GM18508 (cell line): ENCODE results near the gene LPP.

Experiments used
- ATAC-seq: cut with Tn5 transposase; IDR thresholded peaks from one replicate; pipeline ENCODE4 v1.9.1; 2021; ENCODE audit warnings: moderate number of reproducible peaks; ENCODE audit not compliant: insufficient read depth, unreplicated experiment

LPP gene

DNA sequence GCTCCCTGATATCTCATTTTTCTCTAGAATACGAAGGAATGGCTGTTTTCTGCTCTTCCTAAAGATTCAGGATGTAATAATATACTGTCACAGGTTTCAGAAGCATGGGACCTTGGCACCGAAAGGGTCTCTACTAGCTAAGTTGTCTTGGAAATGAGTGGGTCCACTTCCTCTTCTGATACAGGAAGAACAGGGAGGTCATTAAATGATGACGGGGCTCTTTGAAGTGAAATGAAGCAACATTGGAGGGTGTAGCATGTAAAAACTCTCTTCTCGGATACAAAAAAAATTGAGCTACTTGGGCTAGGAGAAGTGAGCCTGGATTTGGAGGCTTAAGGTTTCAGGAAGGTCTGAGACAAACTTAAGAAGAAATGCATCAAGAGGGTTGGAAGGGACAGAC lies 668.0 kb downstream of the LPP start:
- no peak for ATAC-seq

DNA sequence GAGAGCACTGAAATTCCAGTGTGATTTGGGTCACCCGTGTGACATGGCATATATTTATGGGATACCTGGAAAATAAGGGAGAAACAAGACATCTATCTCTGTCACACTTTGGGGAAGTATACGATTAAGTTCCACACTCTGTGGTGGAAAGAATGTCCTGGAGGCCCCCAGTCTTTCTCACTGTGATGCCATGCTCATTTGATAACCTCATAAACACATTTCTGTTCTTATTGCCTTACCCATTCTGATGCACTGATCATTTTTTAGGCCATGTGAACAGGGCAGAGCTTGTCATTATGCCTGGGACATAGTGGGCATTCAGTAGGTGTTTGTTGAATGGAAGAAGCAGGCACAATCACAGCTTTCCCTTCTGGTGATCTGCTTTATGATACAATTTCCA lies 668.5 kb downstream of the LPP start:
- ATAC-seq: no peak

DNA sequence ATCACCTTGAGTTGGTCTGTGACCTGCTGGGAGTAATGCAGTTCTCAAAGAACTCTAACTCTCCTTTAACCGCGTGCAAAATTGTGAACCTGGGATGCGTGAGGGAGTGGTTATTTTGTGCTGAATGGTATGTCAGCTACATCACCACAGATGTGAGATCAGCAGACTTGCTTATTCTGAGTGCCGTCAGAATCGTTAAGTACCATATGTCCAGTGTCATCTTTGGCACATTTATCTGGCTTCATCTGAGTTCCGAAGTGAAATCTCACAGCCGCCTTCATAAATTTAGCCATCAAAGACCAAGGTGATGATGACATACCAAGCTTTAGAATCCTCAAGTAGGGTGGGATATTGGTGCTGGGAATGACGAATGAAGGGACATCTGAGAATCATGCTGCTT lies 670.6 kb downstream of the LPP start:
- no peak for ATAC-seq

DNA sequence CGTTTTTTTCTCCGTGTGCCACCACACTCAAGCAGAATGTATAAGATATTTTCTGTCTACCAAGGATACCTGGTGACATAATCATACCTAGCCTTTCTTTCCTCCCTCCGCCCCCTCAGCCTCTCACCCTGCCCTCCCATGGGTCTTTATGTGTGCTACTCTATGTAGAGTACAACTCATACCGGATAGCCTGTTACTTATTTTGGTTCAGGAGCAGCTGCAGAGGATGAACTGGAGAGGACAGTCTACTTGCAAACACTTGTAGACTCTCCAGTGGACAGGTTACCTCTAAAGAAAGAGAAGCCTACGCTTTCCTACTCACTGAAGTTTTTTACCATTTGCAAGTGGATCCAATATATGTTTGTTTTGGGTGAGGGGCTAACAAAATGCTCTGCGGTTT lies 671.9 kb downstream of the LPP start:
- no peak for ATAC-seq

DNA sequence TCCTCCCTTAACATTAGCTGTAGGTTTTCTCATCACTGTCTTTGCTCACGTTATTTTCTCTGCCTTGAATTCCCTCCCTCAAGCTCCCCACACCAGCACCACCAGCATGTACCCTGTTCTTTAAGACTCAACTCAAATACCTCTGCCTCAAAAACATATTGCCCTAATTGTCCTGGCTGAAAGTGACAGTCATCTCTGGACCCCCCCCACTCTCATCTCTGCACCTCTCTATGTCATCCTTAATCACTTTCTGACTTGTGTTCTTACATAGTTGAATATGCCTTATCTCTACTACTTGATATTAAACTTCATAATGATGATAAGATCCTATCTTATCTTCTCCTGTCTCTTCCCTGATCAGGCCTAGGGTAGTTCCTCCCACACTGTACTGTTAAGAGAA lies 672.6 kb downstream of the LPP start:
- ATAC-seq: no peak

DNA sequence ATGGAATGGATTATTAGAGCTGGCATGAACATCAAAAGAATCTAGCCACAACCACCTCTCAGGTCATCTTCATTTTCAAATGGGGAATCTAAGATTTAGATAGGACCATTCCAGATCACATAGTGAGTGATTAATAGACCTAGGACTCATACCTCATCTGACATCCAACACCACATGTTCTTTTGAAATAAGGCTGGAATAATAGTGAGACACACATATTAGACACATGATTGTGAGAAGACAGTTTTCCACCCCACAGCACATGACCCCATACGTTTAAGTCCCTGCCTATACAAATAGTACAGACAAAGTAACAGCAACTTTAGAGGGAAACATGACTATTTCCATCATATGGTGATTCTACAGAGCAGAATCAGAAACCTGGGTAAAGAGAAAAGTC lies 673.1 kb downstream of the LPP start:
- ATAC-seq: no peak

DNA sequence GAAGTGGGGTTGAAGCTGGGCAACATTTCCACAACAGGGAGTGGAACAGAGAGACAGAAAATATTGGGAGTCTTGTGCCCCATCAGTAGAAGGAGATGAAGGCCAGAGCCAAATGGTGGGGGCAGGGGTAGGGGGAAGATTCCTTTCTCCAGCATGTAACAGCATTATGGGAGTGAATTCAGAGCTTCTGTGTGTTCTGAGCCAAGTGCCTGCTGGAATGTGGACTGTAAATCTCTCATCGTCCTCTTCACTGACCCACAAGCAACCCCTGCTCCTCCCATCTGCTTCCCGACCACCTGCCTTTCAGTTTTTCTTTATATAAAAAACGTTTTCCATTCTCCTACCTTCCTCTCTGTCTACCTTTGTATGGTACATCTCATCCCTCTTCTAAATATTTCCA lies 673.6 kb downstream of the LPP start:
- ATAC-seq: no peak

DNA sequence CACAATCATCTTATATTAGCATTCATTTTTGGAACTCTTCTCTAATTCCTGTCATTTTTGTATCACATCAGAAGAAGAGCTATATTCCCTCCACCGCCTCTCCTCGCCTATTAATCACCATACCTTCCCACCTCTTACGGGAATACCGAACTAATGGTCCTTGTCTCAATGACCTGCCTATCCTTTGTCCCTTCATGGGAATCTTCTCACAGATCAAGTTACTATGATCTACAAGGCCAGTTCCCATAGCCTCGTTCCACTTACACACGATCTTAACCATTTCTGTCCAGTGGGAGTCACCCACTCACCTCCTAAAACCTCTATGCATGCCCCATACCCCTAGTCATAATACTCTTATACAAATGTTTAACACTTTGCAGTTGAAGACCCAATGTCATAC lies 675.2 kb downstream of the LPP start:
- no peak for ATAC-seq

DNA sequence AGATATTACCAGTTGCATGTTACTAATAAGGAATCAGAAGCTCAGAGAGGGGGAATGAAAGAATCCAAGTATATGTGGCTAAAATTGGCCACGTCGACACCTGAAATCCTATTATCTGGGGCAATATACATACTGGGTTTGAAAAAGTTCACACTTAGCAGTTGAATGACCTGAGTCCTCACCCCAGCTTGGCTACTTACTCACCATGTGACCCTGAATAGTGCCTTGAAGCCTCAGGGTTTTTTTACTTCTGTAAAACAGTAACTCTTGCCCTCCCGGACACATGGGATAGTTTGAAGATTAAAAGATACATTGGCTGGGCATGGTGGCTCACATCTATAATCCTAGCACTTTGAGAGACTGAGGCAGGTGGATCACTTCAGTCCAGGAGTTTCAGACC lies 675.6 kb downstream of the LPP start:
- no peak for ATAC-seq

DNA sequence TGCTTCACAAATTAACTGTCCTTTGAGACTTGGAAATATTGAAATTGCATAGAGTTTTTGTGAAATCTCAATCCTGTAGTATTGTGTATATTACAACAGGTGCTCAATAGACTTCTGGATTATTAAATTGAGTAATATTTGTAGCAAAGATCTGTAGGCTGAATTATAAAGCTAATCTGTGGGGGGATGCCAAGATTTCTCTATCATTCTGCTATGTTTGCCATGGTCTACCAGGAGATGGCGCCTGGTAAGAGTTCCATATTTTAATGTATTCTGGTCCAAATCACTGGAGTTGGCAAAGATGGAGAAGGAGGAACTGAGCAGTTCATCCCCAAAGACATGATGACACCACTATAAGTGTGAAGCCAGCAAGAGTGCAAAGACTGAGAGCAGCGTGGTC lies 676.9 kb downstream of the LPP start:
- no peak for ATAC-seq

DNA sequence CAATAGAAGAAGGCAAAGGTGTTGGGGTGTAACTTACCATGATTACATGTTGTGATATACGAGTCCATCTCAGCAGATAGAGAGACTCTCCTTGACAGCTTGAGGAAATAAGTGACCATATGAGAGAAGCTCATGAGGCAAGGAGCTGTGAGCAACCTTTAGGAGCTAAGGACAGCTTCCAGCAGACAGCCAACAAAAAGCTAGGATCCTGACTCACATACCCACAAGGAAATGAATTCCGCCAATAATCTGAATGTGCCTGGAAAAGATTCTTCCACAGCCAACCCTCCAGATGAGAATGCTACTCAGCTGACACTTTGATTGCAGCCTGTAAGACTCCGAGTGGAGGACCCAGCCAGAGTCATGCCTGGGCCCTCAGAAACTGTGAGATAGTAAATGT lies 678.2 kb downstream of the LPP start:
- ATAC-seq: no peak

DNA sequence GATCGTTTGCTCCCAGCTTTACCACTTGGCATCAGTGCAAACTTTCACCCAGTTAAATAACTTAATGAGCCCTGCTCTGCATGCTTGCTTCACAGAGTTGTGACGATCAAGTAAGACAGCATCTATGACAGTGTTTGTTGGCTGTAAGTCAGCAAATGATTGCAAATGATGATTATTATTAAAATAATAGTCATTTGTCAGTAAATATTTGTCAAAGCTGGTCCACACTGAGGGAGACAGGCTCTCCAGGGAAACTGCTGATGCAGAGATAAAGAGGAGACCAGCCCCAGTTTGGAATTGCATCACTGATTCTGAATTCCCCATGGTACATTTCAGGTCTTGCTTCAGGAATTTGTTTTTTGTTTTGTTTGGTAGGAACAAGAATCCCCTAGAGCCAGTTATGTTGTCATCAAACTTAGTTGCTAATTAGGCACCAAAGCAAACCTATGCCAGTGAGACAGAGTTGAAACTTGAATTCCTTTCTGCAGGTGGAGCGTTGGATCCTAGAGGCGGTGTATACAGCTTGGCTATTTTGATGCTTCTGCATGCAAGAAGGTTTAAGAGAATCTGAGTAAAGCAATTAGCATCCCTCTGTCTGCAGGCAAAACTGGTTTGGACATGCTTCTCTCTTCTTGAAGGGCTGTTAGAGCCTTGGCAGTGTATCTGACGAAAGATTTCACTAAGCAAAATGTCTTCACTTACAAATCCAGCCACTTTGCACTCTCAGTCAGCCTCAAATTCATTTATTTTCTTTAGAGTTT lies 679.2 kb downstream of the LPP start:
- no peak for ATAC-seq

DNA sequence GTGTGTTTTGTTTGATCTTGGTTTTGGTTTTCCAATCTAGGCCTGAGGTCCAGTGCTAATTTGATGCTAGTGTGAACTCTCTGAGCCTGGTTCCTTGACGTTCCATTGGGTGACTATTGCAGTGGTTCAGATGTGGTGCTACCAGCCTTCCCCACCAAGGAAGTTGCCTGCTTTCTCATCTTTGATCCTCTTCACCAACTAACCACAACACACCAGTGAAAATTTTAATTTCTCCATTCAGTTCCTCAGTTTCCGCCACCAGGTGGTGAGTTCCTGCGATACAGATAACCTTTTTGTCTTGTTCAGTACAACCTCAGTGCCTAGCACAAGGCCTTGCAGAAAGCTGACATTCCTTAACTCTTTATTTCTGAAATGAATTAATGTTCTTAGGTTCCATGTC lies 680.4 kb downstream of the LPP start:
- no peak for ATAC-seq

DNA sequence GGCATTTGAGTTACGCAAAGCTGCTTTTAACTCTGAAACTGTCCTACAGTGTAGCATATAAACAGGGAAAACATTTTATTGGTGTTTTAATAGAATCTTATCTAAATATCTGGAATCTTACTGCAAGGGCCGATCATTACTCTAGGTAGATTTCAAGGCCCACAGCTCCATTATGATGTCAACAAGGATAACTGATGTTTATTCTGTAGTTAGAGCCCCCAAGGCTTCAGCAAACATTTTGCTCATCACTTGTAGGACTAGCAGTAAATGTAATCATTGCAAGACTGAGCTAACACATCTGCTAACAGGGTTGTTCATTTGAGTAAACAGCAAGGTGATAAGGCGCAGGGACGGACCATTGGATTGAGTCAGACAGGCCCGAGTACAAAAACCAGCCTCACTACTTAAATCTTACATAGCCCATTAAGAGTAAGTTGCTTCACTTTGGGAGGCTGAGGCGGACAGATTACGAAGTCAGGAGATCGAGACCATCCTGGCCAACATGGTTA lies 685.3 kb downstream of the LPP start:
- no peak for ATAC-seq

DNA sequence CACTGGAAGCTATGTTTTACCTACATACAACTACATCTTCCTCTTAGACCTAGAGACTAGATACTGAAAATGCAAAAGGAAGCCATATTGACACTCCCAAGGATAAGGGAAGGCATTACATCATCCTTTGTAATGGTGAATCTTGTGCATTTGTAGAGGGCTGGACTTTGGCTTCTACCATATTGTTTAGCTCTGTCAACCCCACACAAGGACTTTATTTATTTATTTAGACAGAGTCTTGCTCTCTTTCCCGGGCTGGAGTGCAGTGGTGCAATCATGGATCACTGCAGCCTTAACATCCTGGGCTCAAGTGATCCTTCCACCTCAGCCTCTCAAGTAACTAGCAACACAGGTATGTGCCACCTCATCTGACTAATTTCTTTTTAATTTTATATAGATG lies 686.3 kb downstream of the LPP start:
- ATAC-seq: no peak

DNA sequence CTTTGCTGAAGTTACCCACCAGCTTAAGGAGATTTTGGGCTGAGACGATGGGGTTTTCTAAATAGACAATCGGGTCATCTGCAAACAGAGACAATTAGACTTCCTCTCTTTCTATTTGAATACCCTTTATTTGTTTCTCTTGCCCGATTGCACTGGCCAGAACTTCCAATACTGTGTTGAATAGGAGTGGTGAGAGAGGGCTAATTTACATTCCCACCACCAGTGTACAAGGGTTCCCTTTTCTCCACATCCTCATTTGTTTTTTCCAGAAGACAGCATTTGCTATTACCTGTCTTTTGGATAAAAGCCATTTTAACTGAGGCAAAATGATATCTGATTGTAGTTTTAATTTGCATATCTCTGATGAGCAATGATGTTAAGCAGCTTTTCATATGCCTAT lies 687.9 kb downstream of the LPP start:
- no peak for ATAC-seq

DNA sequence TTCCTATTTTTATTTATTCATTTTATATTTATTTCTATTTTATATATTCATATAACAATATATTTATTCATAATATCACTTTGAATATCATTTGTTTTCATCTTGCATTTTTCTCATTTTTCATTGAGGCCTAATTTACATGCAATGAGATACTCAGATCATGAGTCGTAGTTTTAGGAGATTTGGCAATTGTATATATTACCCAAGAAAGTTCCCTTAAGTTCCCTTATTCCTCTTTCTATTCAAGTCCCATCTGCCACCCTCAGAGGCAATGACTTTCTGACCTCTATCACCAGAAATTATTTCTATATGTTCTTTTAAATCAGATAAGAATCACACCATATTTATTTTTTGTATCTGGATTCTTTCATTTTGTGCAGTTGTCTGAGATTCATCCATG lies 688.7 kb downstream of the LPP start:
- no peak for ATAC-seq

DNA sequence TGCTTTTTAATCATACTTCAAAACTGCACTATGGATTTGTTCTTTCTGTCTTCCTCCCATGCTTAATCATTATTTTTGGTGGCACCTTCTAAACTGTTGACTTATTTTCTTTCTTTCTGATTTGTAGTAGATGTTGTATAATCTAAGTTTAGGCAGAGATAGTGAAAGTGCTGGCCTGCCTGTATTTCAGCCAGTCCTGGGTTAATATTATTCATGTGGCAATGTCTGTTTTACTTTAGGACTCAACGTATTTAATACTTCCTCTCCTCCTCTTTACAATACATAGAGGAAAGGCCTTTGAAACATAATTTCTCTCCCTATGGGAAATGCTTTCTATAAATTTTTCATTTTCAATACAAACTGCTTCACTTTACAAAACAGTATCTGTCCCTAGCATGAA lies 690.1 kb downstream of the LPP start:
- ATAC-seq: no peak

DNA sequence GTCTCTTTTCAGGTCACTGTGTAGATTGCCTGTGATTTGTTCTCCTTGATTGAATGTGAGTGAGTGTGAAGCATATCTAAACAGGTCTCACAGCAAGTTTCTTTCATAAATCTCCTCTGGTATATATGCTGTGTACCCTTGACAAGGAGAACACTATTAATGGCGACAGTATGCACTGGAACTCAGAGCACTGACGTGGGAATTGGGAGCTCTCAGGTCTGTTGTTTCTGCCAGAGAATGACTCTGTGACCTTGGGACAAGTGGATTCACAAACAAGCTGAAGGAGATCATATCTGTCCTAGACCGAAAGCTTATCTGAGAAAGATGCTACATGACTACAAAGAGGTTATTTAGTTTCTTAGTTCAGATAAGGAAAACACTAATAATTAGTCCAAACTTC lies 691.6 kb downstream of the LPP start:
- ATAC-seq: no peak

DNA sequence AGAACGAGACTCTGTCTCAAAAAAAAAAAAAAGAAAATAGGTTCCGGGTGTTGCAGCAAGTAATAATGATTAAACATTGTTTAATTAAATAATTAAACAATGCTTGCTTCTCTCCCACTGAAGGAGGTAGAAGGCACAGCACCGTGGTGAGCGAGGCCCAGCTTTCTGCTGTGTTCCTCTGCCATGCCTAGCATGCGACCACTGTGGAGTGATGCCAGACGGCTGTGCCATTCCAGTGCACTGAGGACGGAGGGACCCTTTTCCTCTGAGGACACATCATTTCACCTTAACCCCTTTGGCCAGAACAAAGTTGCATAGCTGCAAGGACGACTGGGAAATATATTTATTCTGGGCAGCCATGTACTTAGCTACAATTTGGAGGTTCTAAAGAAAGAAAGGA lies 695.0 kb downstream of the LPP start:
- ATAC-seq: no peak

DNA sequence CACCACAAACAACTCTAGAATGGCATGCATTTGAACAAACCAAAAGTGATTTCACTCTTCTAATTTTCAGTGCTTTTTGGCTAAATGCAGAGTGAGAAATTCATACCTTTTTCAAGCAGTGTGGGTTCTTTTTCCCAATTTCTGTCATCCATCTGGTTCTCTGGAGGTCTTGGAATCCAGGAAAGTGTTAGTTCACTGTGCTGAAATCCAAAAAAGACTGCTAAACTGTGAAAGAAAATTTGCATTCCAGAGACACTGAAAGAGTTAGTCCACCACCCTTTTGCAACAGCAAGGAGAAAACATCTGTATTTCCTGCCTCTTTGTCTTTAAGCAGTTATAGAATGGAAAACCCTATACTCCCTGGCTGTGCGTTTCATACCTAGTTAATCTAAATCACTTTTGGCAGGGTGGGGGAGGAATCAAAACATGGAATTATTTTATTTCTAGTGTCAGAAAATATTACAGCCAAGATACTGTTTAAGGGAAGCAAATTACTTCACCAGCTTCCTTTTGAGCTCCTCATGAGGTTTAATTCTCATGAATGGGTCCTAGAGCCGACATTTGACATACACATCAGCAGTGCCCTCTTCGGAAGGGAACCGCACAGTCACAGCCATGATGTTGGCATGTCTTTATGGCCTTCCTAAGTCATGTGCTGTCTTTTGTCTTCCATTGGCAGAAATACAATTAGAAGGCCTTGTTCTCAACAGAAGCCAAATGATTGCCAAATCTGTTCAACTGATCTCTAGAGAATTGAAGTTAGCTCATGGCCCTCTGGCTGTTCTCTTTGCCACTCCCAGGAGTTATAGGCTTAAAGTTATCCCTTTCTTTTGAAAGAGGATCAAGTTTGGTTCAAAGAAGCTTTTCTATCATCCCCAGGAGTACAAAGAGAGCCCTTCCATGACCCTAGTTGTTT lies 700.2 kb downstream of the LPP start:
- no peak for ATAC-seq

DNA sequence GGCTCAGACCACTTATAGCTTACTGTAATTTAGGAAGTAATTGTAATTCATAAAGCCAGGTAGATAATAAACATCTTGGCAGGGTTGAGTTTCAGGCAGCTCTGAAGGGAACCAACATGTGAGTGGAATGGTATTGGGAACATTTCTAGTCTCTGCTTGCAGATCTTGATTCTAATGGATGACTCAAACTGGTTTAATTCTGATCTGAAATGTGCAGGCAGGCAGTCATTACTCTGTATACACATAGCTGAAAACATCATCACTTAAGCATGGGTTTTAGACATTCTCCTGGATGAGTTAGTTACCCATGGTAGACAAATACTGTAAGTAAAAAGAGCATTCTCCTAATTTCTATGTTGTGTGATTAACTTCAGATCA lies 700.8 kb downstream of the LPP start:
- no peak for ATAC-seq
